ENCODE results near the gene IRF2BP1.

- TF ChIP-seq CTCF (IDR thresholded peaks at IDR 0.05; ENCODE audit: insufficient read depth, low read depth, low read length) (no peak), EZH2 (IDR thresholded peaks at IDR 0.05; ENCODE audit: insufficient read depth, low read length) (no peak)
These were observed 22.6 kb downstream of the IRF2BP1 start for GRCh38 chr19:45863335-45863839.

All from astrocyte (in vitro differentiated cells and primary cell).